Measurements from ENCODE around the gene ANXA10.

DNA sequence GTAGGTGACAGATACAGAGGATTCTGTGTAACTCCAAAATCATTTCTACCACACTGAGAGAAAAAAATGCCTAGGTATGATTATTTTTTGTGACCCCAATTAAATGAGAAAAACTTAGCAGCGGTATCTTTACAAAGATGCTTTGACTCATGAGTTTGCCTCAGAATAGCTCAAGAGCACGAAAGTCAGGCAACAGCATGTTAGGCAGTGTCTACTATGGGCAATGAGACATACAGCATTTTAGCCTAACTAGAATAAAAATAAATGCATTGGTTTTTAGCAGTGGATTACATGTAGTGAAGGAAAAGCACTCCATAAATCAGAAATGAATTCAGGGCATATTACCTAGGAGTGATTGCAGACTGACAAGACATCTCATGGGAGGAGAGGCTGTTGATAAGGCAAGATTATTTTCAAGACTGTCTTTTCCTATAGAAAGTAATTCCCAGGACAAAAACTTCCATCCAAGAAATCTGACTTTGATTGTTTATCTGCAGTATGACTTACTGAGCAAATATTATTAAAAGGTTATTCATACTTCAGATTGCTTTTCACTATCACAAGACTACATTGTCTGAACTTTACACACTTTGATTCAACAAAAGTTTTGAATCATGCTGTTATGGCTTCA lies 3.6 kb downstream of the ANXA10 start:
- TF ChIP-seq POLR2AphosphoS5 (IDR thresholded peaks at IDR 0.05; ENCODE audit: low read depth, low read length) (no peak), ASH2L (IDR thresholded peaks at IDR 0.05; ENCODE audit: low read length) (no peak), POLR2A (IDR thresholded peaks at IDR 0.05; ENCODE audit: control extremely low read depth in 1 of 2, low read depth in 2 of 2, low read length in 2 of 2) (no peak), SP1 (IDR thresholded peaks at IDR 0.05; ENCODE audit: low read depth, low read length) (no peak), SIN3A (conservative IDR thresholded peaks at IDR 0.05 in 1 of 2, IDR thresholded peaks at IDR 0.05 in 1 of 2; ENCODE audit: low read depth in 1 of 2, low read length in 2 of 2) (no peak), TCF12 (IDR thresholded peaks at IDR 0.05; ENCODE audit: low read depth, low read length) (no peak), TAF1 (IDR thresholded peaks at IDR 0.05; ENCODE audit: low read depth, low read length) (no peak), RNF2 (IDR thresholded peaks at IDR 0.05; ENCODE audit: borderline replicate concordance, low read depth, low read length, missing control alignments, poor library complexity, severe bottlenecking) (no peak), PHF8 (conservative IDR thresholded peaks at IDR 0.05; ENCODE audit: low read depth, low read length) (no peak), EZH2 (IDR thresholded peaks at IDR 0.05; ENCODE audit: low read depth, low read length, severe bottlenecking) (no peak)
- TF ChIP-seq, protein P1, sequence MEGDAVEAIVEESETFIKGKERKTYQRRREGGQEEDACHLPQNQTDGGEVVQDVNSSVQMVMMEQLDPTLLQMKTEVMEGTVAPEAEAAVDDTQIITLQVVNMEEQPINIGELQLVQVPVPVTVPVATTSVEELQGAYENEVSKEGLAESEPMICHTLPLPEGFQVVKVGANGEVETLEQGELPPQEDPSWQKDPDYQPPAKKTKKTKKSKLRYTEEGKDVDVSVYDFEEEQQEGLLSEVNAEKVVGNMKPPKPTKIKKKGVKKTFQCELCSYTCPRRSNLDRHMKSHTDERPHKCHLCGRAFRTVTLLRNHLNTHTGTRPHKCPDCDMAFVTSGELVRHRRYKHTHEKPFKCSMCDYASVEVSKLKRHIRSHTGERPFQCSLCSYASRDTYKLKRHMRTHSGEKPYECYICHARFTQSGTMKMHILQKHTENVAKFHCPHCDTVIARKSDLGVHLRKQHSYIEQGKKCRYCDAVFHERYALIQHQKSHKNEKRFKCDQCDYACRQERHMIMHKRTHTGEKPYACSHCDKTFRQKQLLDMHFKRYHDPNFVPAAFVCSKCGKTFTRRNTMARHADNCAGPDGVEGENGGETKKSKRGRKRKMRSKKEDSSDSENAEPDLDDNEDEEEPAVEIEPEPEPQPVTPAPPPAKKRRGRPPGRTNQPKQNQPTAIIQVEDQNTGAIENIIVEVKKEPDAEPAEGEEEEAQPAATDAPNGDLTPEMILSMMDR (IDR thresholded peaks at IDR 0.05; ENCODE audit: control extremely low read depth in 1 of 3, insufficient read depth in 1 of 3, low read depth in 1 of 3, low read length in 3 of 3) = no peak

Measured in H1 (cell line).